LNCAP (cell line): ENCODE results near the gene STAC.

Experiments
- TF ChIP-seq, protein P1 (sequence below): fragments of 450-650 bp; IDR thresholded peaks from 2 replicates; pipeline ENCODE4 v1.5.1; 2017; ENCODE audit warnings: mild to moderate bottlenecking

Gene STAC

DNA sequence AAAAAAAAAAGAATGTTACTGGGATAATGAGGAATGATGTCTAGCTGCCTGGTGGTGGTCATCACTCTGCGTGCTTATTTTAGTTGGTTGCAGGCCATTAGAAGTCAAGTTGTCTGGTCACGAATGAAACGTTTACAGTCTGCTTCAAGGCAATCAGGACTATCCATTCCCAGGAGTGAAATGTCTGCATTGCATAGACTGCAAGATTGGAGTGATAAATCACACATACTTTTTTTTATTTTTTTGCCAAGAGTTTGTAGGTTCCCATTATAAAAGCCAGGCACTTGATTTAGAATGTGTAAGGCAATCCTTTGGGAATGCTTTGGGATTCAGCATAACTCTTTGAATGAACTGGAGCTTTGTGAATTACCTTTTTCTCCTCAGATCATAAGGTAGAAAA, 132.3 kb downstream of the STAC start:
- TF ChIP-seq, protein P1, sequence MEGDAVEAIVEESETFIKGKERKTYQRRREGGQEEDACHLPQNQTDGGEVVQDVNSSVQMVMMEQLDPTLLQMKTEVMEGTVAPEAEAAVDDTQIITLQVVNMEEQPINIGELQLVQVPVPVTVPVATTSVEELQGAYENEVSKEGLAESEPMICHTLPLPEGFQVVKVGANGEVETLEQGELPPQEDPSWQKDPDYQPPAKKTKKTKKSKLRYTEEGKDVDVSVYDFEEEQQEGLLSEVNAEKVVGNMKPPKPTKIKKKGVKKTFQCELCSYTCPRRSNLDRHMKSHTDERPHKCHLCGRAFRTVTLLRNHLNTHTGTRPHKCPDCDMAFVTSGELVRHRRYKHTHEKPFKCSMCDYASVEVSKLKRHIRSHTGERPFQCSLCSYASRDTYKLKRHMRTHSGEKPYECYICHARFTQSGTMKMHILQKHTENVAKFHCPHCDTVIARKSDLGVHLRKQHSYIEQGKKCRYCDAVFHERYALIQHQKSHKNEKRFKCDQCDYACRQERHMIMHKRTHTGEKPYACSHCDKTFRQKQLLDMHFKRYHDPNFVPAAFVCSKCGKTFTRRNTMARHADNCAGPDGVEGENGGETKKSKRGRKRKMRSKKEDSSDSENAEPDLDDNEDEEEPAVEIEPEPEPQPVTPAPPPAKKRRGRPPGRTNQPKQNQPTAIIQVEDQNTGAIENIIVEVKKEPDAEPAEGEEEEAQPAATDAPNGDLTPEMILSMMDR: no peak

DNA sequence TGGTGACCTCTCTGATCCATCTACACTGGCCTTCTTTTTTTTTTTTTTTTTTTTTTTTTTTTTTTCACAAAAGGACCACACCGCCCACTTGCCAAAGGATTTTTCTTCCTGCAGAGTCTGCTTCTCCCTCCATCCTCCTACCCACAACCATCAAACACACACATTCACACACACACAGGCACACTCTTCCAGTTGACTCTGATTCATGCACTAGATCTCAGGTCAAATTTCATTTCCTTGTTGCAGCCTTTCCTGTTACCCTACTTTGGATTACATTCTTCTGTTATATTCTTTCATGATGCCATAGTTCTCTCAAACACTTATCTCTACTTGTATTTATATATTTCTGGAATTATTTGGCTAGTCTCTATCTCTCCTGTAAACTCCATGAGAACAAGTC, 133.9 kb downstream of the STAC start:
- TF ChIP-seq, protein P1: no peak

DNA sequence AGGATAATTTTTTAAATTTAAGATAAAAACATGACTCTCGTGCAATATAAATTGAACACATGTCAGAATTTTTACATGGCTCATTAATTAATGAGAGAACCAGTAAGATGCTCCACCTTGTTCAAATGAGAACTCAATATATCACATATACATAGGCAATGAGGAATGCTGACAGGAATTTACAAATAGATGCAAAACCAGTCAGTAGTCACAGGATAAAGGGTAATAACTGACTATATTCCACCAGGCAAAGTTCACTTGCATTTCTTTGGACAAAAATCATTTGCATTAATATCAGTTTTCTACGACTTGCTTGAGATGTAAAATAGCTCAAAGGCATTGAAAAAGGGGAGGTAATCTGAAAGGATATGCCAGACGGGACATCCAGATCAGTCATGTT, 139.4 kb downstream of the STAC start:
- TF ChIP-seq, protein P1: no peak

DNA sequence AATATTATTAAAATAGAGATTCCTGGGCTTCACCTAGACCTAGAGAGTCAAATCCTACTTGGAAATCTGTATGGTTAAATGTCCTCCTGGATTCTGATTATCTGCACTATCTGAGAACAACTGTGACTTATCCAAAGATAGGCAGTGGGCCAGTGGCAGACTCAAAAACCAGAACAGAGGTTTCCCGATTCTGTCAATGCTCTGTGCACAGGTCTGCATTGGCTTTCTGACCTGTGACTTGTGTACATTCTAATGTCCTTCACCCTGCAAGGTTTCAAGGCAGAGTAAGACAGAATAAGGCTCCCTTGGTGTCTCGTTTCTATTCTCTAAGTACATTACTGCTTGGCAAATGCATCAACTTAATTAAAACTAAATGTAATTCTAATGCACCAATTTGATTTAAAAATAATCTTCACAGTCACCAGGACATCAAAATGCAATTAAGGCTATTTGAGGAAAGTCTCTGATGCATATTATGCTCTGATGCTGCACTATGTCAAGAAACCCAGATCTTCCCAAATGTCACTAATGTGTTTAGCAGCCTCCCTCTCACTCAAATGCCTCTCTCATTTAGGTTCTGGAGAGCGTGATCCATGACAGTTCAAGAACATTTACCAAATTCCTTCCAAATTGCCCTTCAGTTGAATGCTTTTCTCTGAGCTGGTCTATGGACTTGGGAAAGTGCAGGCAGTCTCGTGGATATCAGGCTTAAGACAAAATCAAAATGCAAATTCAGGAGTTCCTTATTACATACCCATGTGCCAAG, 140.1 kb downstream of the STAC start:
- TF ChIP-seq, protein P1: no peak

DNA sequence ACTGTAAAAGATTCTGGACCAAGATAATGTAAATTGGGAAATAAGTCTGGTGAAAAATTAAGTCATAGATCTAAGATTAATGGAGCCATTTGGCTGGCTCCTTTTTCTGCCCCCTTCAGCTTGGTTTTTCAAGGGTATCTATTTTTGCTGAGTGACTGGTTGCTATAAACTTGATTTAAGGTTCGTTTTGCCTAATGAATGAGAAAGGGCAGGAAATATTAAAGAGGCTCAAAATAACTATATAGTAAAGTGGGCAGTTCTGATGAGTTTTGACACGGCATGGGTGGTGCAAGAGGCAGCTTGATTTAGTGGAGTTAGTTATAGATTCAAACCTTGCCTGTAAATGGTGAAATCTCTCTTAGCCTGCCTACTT, 140.7 kb downstream of the STAC start:
- TF ChIP-seq, protein P1: no peak

DNA sequence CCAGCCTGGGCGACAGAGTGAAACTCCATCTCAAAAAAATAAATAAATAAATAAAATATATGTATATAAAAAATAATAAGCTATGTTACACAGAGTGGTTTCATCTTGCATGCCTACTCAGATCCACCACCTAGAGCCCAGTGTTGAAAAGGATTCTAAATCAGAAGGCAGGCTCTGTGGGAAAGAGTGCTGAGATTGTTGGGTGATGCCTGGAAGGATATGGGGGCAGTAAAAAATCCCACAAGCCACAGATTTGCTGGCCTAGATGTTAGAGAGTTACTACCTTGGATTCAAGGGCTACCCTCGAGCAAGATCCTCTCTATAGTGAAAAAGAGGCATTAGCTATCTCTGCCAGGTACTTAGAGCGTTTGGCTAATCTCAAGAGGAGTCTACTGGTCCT, 144.3 kb downstream of the STAC start:
- TF ChIP-seq, protein P1: no peak

DNA sequence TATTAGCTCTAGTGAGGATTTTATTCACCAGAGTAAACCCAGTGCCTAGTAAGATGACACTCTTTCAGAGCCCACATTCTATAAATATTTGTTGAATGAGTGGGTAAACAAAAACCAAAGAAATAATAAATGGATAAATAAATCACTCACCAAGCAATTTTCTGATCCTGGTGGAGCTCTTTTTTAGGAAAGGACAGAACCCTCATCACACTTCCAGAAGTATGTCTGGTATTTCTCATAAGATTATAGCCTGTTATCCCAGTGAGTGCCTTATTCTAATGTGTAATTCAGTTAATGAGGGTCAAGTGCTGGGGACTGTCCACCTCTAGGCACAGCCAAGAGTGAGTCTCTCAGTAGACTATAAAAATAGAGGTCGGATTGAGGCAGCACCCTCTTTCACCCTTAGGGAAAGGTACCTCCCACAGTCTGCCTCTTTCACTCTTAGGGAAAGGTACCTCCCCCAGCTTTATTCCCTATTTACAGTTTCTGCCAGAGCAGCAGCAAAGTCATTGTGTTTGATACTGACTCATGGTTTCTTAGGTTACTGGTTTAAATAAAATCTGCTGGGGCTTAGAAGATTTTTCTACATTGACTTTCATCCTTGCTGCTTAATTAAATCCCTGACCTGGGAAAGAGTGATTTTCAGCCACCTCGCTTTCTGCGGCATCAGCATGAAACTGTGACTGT, 145.0 kb downstream of the STAC start:
- TF ChIP-seq, protein P1: no peak
